GM23338 (cell line): ENCODE data around the gene LRP11.

ENCODE experiments used
- CTCF ChIP-seq, 2 experiments: fragments of 200-600 bp in 1 of 2; sonication (generic) in 1 of 2; conservative IDR thresholded peaks; 2 replicates each; pipeline versions ENCODE4 v1.5.1 to v1.6.1; 2016 to 2017; ENCODE audit warnings: antibody characterized with exemption in 2 of 2, low read depth in 2 of 2, mild to moderate bottlenecking in 2 of 2, moderate library complexity in 1 of 2
- EZH2 ChIP-seq: fragments of 200-600 bp; sonication (generic); IDR thresholded peaks from one replicate; pipeline ENCODE4 v1.8.0; 2017; ENCODE audit warnings: antibody characterized with exemption, mild to moderate bottlenecking, low read depth; ENCODE audit not compliant: unreplicated experiment
- JUNB ChIP-seq: IDR thresholded peaks from one replicate; pipeline ENCODE4 v1.6.1; 2016; ENCODE audit warnings: antibody characterized with exemption; ENCODE audit not compliant: unreplicated experiment
- POLR2AphosphoS5 ChIP-seq: IDR thresholded peaks from 2 replicates; pipeline ENCODE4 v1.6.1; 2016; ENCODE audit warnings: antibody characterized with exemption, low read depth
- ZNF462 ChIP-seq: fragments of 250-450 bp; sonication (Bioruptor Pico); IDR thresholded peaks from 2 replicates; pipeline ENCODE4 v1.5.0; 2020; ENCODE audit warnings: mild to moderate bottlenecking, moderate library complexity

- TF ChIP-seq CTCF (conservative IDR thresholded peaks at IDR 0.05; ENCODE audit: low read depth in 2 of 2) = no peak
- no peak for TF ChIP-seq EZH2
- no peak for TF ChIP-seq POLR2AphosphoS5
- no peak for TF ChIP-seq ZNF462 (CRISPR knock-in tag)
- TF ChIP-seq JUNB = no peak
These were observed 35.9 kb upstream of the LRP11 start for GRCh38 chr6:149899926-149900619.
